ENCODE results near the gene ANKS3.

Gene ANKS3

GRCh38 chr16:4682616-4683254, 51.3 kb downstream of the ANKS3 start:
- H3K9ac ChIP-seq = no peak overlapping the region
- no peak overlapping the region for H3K4me2 ChIP-seq
- no peaks in the 10 kb centered on the region for H4K20me1 ChIP-seq (ENCODE audit: insufficient read depth)
- H3K4me1 ChIP-seq (ENCODE audit: low read depth, poor library complexity, severe bottlenecking) = peaks cover 13% of the 10 kb centered on the region
- no peaks in the 10 kb centered on the region for H3K36me3 ChIP-seq (ENCODE audit: insufficient read depth)
- H2AFZ ChIP-seq (ENCODE audit: low read depth) = no peak overlapping the region
- TF ChIP-seq CTCF (conservative IDR thresholded peaks at IDR 0.05; ENCODE audit: low read depth, low read length) = 0 out of 2 replicates have a peak, but pooled peaks have one; percentile 19
- no peaks in the 10 kb centered on the region for H3K79me2 ChIP-seq (ENCODE audit: insufficient read depth, low read depth)
- no peaks in the 10 kb centered on the region for H3K27me3 ChIP-seq (ENCODE audit: insufficient read depth, low read depth)
- no peak overlapping the region for H3K27ac ChIP-seq
- H3K4me3 ChIP-seq (IDR thresholded peaks at IDR 0.05; ENCODE audit: insufficient read depth, low read depth, low read length) = no peak overlapping the region

- Histone ChIP-seq H3K79me2 (ENCODE audit: insufficient read depth, low read depth) (peaks cover 4% of the 10 kb centered on the region; the same call in 1 of the 2 replicates), H3K36me3 (ENCODE audit: insufficient read depth) (no peaks in the 10 kb centered on the region), H3K27me3 (ENCODE audit: insufficient read depth, low read depth) (no peaks in the 10 kb centered on the region), H4K20me1 (ENCODE audit: insufficient read depth) (no peaks in the 10 kb centered on the region), H3K4me2 (no peak overlapping the region), H3K4me1 (ENCODE audit: low read depth, poor library complexity, severe bottlenecking) (peaks cover 19% of the 10 kb centered on the region), H3K9ac (no peak overlapping the region), H3K27ac (no peak overlapping the region), H3K4me3 (IDR thresholded peaks at IDR 0.05; ENCODE audit: insufficient read depth, low read depth, low read length) (no peak overlapping the region), H2AFZ (ENCODE audit: low read depth) (no peak overlapping the region)
- no peak for TF ChIP-seq CTCF (conservative IDR thresholded peaks at IDR 0.05; ENCODE audit: low read depth, low read length)
These were observed 51.9 kb downstream of the ANKS3 start for GRCh38 chr16:4682084-4682591.

GRCh38 chr16:4681471-4682083, 52.5 kb downstream of the ANKS3 start:
- no peak overlapping the region for H2AFZ ChIP-seq (ENCODE audit: low read depth)
- no peak overlapping the region for H3K27ac ChIP-seq
- peaks cover 5% of the 10 kb centered on the region; the same call in 1 of the 2 replicates for H3K79me2 ChIP-seq (ENCODE audit: insufficient read depth, low read depth)
- no peak overlapping the region for H3K4me2 ChIP-seq
- no peak overlapping the region for H3K4me3 ChIP-seq (IDR thresholded peaks at IDR 0.05; ENCODE audit: insufficient read depth, low read depth, low read length)
- no peak for TF ChIP-seq CTCF (conservative IDR thresholded peaks at IDR 0.05; ENCODE audit: low read depth, low read length)
- no peaks in the 10 kb centered on the region for H3K36me3 ChIP-seq (ENCODE audit: insufficient read depth)
- no peaks in the 10 kb centered on the region for H4K20me1 ChIP-seq (ENCODE audit: insufficient read depth)
- no peak overlapping the region for H3K9ac ChIP-seq
- peaks cover 25% of the 10 kb centered on the region for H3K4me1 ChIP-seq (ENCODE audit: low read depth, poor library complexity, severe bottlenecking)
- no peaks in the 10 kb centered on the region for H3K27me3 ChIP-seq (ENCODE audit: insufficient read depth, low read depth)

DNA sequence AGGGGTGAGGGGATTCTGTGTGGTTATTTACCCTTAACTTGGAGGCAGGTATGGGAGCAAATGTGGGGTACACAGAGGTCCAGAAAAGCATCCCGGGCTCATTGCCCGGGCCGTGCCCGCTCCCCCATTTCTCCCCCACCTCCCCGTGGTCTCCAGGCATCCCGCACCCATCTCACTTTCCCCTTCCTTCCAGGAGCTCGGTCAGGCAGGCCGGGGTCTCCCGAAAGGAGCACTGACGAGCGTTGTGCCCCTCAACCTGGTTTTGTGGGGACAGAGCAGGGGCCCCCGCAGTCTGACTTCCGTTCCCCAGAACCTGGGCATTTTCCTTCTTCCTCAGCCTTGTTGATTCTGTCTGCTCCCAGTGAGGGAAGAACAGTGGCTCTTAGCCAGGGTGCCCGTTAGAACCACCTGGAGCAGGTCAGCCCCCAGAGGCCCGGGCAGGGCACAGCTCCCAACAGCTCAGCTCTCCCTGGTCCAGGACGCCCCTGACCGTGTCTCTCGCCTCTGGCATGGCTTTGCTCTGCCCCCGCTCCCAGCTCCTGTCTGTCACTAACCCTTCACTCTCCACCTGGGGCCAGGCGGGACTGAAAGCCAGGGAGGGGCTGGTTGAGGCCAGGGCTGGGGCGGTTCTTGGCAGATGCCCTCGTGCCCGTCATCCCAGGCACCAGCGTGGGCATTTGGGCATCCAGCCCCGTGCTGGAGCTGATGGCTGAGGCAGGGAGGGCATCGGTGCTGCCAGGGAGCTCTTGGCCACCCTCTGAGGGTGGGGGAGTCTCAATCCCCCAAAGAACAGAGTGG, 53.2 kb downstream of the ANKS3 start:
- Histone ChIP-seq H3K79me2 (ENCODE audit: insufficient read depth, low read depth) (peaks cover 5% of the 10 kb centered on the region; the same call in 1 of the 2 replicates), H3K27me3 (ENCODE audit: insufficient read depth, low read depth) (no peaks in the 10 kb centered on the region), H3K9ac (no peak overlapping the region), H3K4me1 (ENCODE audit: low read depth, poor library complexity, severe bottlenecking) (peaks cover 32% of the 10 kb centered on the region), H2AFZ (ENCODE audit: low read depth) (no peak overlapping the region), H3K36me3 (ENCODE audit: insufficient read depth) (no peaks in the 10 kb centered on the region), H3K4me3 (IDR thresholded peaks at IDR 0.05; ENCODE audit: insufficient read depth, low read depth, low read length) (no peak overlapping the region), H3K4me2 (no peak overlapping the region), H3K27ac (no peak overlapping the region), H4K20me1 (ENCODE audit: insufficient read depth) (no peaks in the 10 kb centered on the region)
- no peak for TF ChIP-seq CTCF (conservative IDR thresholded peaks at IDR 0.05; ENCODE audit: low read depth, low read length)
